Measurements from ENCODE around the gene GRAP2. TPM values are rescaled to one million over a fixed set of nuclear protein-coding genes. Genes with fewer than 3 reads are reported as not detected.
A peak's percentile ranks its signal among the peaks of the same experiment; 100 is the strongest.

Gene GRAP2
- total and polyA plus RNA-seq, 9 of the 15 experiments (the other 6 are each of a cell fraction or from before 2014, with no cell fraction given): 4.8 to 88.7 (median 60.4) TPM

DNA sequence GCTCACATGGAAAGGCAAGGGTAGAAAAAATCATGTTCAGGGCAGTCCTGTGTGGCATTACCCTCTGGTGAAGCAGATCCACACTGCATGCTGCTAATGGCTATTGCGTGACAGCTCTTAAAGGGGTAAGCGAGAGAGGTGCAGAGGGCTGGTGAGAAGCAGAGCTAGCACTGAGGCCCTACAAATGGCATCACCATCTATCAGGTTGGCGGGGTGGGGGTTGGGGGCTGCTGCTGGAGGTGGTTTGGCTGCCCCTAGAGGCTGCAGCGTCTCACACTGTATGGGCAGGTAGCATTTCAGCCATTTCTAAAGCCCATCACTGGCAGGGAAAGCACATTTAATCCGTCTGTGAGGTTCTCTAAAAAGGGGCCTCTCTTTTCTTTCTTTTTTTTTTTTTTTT is 42.5 kb downstream of the GRAP2 start (continued):
- TF ChIP-seq, protein P1, sequence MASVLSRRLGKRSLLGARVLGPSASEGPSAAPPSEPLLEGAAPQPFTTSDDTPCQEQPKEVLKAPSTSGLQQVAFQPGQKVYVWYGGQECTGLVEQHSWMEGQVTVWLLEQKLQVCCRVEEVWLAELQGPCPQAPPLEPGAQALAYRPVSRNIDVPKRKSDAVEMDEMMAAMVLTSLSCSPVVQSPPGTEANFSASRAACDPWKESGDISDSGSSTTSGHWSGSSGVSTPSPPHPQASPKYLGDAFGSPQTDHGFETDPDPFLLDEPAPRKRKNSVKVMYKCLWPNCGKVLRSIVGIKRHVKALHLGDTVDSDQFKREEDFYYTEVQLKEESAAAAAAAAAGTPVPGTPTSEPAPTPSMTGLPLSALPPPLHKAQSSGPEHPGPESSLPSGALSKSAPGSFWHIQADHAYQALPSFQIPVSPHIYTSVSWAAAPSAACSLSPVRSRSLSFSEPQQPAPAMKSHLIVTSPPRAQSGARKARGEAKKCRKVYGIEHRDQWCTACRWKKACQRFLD (CRISPR knock-in tag; IDR thresholded peaks at IDR 0.05): no peak
- TF ChIP-seq TCFL5 (CRISPR knock-in tag; conservative IDR thresholded peaks at IDR 0.05) (no peak), TRIM28 (IDR thresholded peaks at IDR 0.05) (no peak), SRSF7 (optimal IDR thresholded peaks at IDR 0.05; ENCODE audit: low read depth, low read length) (no peak), RBM22 (IDR thresholded peaks at IDR 0.05; ENCODE audit: low read depth, low read length, poor library complexity, severe bottlenecking) (no peak), ZNF41 (CRISPR knock-in tag; conservative IDR thresholded peaks at IDR 0.05) (no peak), SP2 (IDR thresholded peaks at IDR 0.05; ENCODE audit: extremely low read depth, low read depth, low read length, poor library complexity, severe bottlenecking) (no peak), RBFOX2 (IDR thresholded peaks at IDR 0.05; ENCODE audit: low read depth, low read length) (no peak), CBFA2T3 (IDR thresholded peaks at IDR 0.05) (no peak), SMARCA4 (IDR thresholded peaks at IDR 0.05) (no peak), FIP1L1 (IDR thresholded peaks at IDR 0.05; ENCODE audit: low read depth, low read length, poor library complexity, severe bottlenecking) (no peak), BDP1 (IDR thresholded peaks at IDR 0.05; ENCODE audit: insufficient read depth, insufficient read length) (no peak), NBN (IDR thresholded peaks at IDR 0.05; ENCODE audit: low read depth) (no peak), U2AF1 (optimal IDR thresholded peaks at IDR 0.05; ENCODE audit: low read depth, low read length) (no peak)
- TF ChIP-seq, protein P2, sequence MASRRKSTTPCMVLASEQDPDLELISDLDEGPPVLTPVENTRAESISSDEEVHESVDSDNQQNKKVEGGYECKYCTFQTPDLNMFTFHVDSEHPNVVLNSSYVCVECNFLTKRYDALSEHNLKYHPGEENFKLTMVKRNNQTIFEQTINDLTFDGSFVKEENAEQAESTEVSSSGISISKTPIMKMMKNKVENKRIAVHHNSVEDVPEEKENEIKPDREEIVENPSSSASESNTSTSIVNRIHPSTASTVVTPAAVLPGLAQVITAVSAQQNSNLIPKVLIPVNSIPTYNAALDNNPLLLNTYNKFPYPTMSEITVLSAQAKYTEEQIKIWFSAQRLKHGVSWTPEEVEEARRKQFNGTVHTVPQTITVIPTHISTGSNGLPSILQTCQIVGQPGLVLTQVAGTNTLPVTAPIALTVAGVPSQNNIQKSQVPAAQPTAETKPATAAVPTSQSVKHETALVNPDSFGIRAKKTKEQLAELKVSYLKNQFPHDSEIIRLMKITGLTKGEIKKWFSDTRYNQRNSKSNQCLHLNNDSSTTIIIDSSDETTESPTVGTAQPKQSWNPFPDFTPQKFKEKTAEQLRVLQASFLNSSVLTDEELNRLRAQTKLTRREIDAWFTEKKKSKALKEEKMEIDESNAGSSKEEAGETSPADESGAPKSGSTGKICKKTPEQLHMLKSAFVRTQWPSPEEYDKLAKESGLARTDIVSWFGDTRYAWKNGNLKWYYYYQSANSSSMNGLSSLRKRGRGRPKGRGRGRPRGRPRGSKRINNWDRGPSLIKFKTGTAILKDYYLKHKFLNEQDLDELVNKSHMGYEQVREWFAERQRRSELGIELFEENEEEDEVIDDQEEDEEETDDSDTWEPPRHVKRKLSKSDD (conservative IDR thresholded peaks at IDR 0.05; ENCODE audit: low read length): no peak
- TF ChIP-seq, protein P3, sequence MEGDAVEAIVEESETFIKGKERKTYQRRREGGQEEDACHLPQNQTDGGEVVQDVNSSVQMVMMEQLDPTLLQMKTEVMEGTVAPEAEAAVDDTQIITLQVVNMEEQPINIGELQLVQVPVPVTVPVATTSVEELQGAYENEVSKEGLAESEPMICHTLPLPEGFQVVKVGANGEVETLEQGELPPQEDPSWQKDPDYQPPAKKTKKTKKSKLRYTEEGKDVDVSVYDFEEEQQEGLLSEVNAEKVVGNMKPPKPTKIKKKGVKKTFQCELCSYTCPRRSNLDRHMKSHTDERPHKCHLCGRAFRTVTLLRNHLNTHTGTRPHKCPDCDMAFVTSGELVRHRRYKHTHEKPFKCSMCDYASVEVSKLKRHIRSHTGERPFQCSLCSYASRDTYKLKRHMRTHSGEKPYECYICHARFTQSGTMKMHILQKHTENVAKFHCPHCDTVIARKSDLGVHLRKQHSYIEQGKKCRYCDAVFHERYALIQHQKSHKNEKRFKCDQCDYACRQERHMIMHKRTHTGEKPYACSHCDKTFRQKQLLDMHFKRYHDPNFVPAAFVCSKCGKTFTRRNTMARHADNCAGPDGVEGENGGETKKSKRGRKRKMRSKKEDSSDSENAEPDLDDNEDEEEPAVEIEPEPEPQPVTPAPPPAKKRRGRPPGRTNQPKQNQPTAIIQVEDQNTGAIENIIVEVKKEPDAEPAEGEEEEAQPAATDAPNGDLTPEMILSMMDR (IDR thresholded peaks at IDR 0.05 in 2 of 3, conservative IDR thresholded peaks at IDR 0.05 in 1 of 3; ENCODE audit: insufficient read depth in 2 of 3, low read depth in 1 of 3, low read length in 3 of 3): peak; percentile 24 to 38 (median 36); a peak in 5 of 6 replicates
- TF ChIP-seq, protein P4, sequence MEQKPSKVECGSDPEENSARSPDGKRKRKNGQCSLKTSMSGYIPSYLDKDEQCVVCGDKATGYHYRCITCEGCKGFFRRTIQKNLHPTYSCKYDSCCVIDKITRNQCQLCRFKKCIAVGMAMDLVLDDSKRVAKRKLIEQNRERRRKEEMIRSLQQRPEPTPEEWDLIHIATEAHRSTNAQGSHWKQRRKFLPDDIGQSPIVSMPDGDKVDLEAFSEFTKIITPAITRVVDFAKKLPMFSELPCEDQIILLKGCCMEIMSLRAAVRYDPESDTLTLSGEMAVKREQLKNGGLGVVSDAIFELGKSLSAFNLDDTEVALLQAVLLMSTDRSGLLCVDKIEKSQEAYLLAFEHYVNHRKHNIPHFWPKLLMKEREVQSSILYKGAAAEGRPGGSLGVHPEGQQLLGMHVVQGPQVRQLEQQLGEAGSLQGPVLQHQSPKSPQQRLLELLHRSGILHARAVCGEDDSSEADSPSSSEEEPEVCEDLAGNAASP (IDR thresholded peaks at IDR 0.05): no peak
- TF ChIP-seq, protein P5, sequence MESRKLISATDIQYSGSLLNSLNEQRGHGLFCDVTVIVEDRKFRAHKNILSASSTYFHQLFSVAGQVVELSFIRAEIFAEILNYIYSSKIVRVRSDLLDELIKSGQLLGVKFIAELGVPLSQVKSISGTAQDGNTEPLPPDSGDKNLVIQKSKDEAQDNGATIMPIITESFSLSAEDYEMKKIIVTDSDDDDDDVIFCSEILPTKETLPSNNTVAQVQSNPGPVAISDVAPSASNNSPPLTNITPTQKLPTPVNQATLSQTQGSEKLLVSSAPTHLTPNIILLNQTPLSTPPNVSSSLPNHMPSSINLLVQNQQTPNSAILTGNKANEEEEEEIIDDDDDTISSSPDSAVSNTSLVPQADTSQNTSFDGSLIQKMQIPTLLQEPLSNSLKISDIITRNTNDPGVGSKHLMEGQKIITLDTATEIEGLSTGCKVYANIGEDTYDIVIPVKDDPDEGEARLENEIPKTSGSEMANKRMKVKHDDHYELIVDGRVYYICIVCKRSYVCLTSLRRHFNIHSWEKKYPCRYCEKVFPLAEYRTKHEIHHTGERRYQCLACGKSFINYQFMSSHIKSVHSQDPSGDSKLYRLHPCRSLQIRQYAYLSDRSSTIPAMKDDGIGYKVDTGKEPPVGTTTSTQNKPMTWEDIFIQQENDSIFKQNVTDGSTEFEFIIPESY (CRISPR knock-in tag; IDR thresholded peaks at IDR 0.05): peak; percentile 52; the same call in 1 of the 2 replicates

Measured in K562 (cell line).